GM23338 (cell line): ENCODE measurements around the gene PGM2. TPM values are rescaled to one million over a fixed set of nuclear protein-coding genes. Genes with fewer than 3 reads are reported as not detected.

Experiments
- ATAC-seq: fragments of 200-7000 bp; cut with Tn5 transposase; 3 replicates; pipeline ENCODE4 v1.9.1; 2020
- DNase-seq: peaks from one replicate; pipeline ENCODE4 v3.0.0-alpha.2; 2015; ENCODE audit warnings: low spot score
- H2AFZ ChIP-seq: fragments of 200-600 bp; sonication (generic); 2 replicates; pipeline ENCODE4 v1.8.0; 2016; ENCODE audit warnings: antibody characterized with exemption, mild to moderate bottlenecking, moderate library complexity
- H3F3A ChIP-seq: fragments of 200-600 bp; sonication (generic); replicated peaks from 2 replicates; pipeline ENCODE4 v1.8.0; 2017; ENCODE audit warnings: antibody characterized with exemption, mixed run types, low read depth
- H3K27ac ChIP-seq: fragments of 200-600 bp; sonication (generic); 2 replicates; pipeline ENCODE4 v1.6.1; 2016; ENCODE audit warnings: low read depth
- H3K27me3 ChIP-seq: fragments of 200-600 bp; sonication (generic); 2 replicates; pipeline ENCODE4 v1.8.0; 2016; ENCODE audit warnings: mild to moderate bottlenecking, mixed run types, moderate library complexity; ENCODE audit not compliant: insufficient read depth
- H3K36me3 ChIP-seq: fragments of 200-600 bp; sonication (generic); 2 replicates; pipeline ENCODE4 v1.8.0; 2016; ENCODE audit warnings: mild to moderate bottlenecking; ENCODE audit not compliant: insufficient read depth
- H3K4me1 ChIP-seq: fragments of 200-600 bp; sonication (generic); 2 replicates; pipeline ENCODE4 v1.8.0; 2016; ENCODE audit warnings: mild to moderate bottlenecking, moderate library complexity; ENCODE audit not compliant: insufficient read depth
- H3K4me2 ChIP-seq: fragments of 200-600 bp; sonication (generic); 2 replicates; pipeline ENCODE4 v1.7.1; 2017; ENCODE audit warnings: mixed run types
- H3K4me3 ChIP-seq: fragments of 200-600 bp; sonication (generic); 2 replicates; pipeline ENCODE4 v1.6.1; 2016; ENCODE audit warnings: mixed run types
- H3K79me2 ChIP-seq: fragments of 200-600 bp; sonication (generic); replicated peaks from 2 replicates; pipeline ENCODE4 v1.8.0; 2017; ENCODE audit warnings: mild to moderate bottlenecking; ENCODE audit not compliant: insufficient read depth
- H3K9me2 ChIP-seq: fragments of 200-600 bp; sonication (generic); 2 replicates; pipeline ENCODE4 v1.8.0; 2017; ENCODE audit not compliant: insufficient read depth
- H4K20me1 ChIP-seq: fragments of 200-600 bp; sonication (generic); replicated peaks from 2 replicates; pipeline ENCODE4 v1.8.0; 2017; ENCODE audit warnings: mild to moderate bottlenecking; ENCODE audit not compliant: insufficient read depth
- H3K27ac Mint-ChIP-seq: 2 replicates; pipeline ENCODE4 v1.8.0; 2020; ENCODE audit warnings: inconsistent platforms, mild to moderate bottlenecking, moderate library complexity, mixed read lengths
- H3K27me3 Mint-ChIP-seq: 3 replicates; pipeline ENCODE4 v1.8.0; 2022; ENCODE audit warnings: low read depth, mild to moderate bottlenecking, moderate library complexity, mixed read lengths, inconsistent platforms; ENCODE audit not compliant: insufficient read depth, poor library complexity
- H3K36me3 Mint-ChIP-seq: 3 replicates; pipeline ENCODE4 v1.8.0; 2021; ENCODE audit warnings: low read depth, mild to moderate bottlenecking, inconsistent platforms, moderate library complexity, mixed read lengths
- H3K4me1 Mint-ChIP-seq: 3 replicates; pipeline ENCODE4 v1.8.0; 2020; ENCODE audit warnings: mild to moderate bottlenecking, inconsistent platforms, mixed read lengths
- H3K4me3 Mint-ChIP-seq: 3 replicates; pipeline ENCODE4 v1.8.0; 2021; ENCODE audit warnings: moderate library complexity, mild to moderate bottlenecking, inconsistent platforms, mixed read lengths
- H3K9me3 Mint-ChIP-seq: 3 replicates; pipeline ENCODE4 v1.8.0; 2020; ENCODE audit warnings: moderate library complexity, mild to moderate bottlenecking, inconsistent platforms, mixed read lengths
- CREB1 ChIP-seq: fragments of 250-450 bp; sonication (Bioruptor Pico); IDR thresholded peaks from 2 replicates; pipeline ENCODE4 v1.5.0; 2020; ENCODE audit warnings: low read depth, mild to moderate bottlenecking, moderate library complexity
- CTCF ChIP-seq, 2 experiments: fragments of 200-600 bp in 1 of 2; sonication (generic) in 1 of 2; conservative IDR thresholded peaks; 2 replicates each; pipeline versions ENCODE4 v1.5.1 to v1.6.1; 2016 to 2017; ENCODE audit warnings: antibody characterized with exemption in 2 of 2, low read depth in 2 of 2, mild to moderate bottlenecking in 2 of 2, moderate library complexity in 1 of 2
- ETS1 ChIP-seq: IDR thresholded peaks from 2 replicates; pipeline ENCODE4 v1.6.1; 2016; ENCODE audit warnings: antibody characterized with exemption
- EZH2 ChIP-seq: fragments of 200-600 bp; sonication (generic); IDR thresholded peaks from one replicate; pipeline ENCODE4 v1.8.0; 2017; ENCODE audit warnings: antibody characterized with exemption, mild to moderate bottlenecking, low read depth; ENCODE audit not compliant: unreplicated experiment
- EZH2phosphoT487 ChIP-seq: fragments of 200-600 bp; sonication (generic); IDR thresholded peaks from one replicate; pipeline ENCODE4 v1.8.1; 2018; ENCODE audit warnings: antibody characterized with exemption; ENCODE audit not compliant: unreplicated experiment
- JUNB ChIP-seq: IDR thresholded peaks from one replicate; pipeline ENCODE4 v1.6.1; 2016; ENCODE audit warnings: antibody characterized with exemption; ENCODE audit not compliant: unreplicated experiment
- NANOG ChIP-seq: IDR thresholded peaks from 2 replicates; pipeline ENCODE4 v1.6.1; 2016; ENCODE audit warnings: antibody characterized with exemption, borderline replicate concordance
- POLR2AphosphoS5 ChIP-seq: IDR thresholded peaks from 2 replicates; pipeline ENCODE4 v1.6.1; 2016; ENCODE audit warnings: antibody characterized with exemption, low read depth
- REST ChIP-seq: IDR thresholded peaks from one replicate; pipeline ENCODE4 v1.6.1; 2018; ENCODE audit warnings: antibody characterized with exemption; ENCODE audit not compliant: unreplicated experiment
- STAT1 ChIP-seq: IDR thresholded peaks from one replicate; pipeline ENCODE4 v1.6.1; 2016; ENCODE audit warnings: antibody characterized with exemption; ENCODE audit not compliant: unreplicated experiment
- ZNF114 ChIP-seq: fragments of 250-450 bp; sonication (Bioruptor Pico); IDR thresholded peaks from 2 replicates; pipeline ENCODE4 v1.5.0; 2020; ENCODE audit warnings: mild to moderate bottlenecking, moderate library complexity
- ZNF331 ChIP-seq: fragments of 250-450 bp; sonication (Bioruptor Pico); IDR thresholded peaks from 2 replicates; pipeline ENCODE4 v1.5.0; 2020; ENCODE audit warnings: low read depth, mild to moderate bottlenecking, moderate library complexity
- ZNF462 ChIP-seq: fragments of 250-450 bp; sonication (Bioruptor Pico); IDR thresholded peaks from 2 replicates; pipeline ENCODE4 v1.5.0; 2020; ENCODE audit warnings: mild to moderate bottlenecking, moderate library complexity
- polyA plus RNA-seq: library from polyadenylated mRNA; unstranded; fragments of >200 nt; fragmentation: Nextera tagmentation; extraction: Ambion mirVana; gene quantifications from 2 replicates; pipeline ENCODE4 v1.2.1, GENCODE V29; 2016
- total RNA-seq: library from RNA; depleted of rRNA; stranded (reverse); fragments of >200 nt; shearing (Covaris generic); gene quantifications from 2 replicates; pipeline ENCODE4 v1.2.3, GENCODE V29; 2014

Gene PGM2
- total and polyA plus RNA-seq, 2 experiments from 2014 or later: 11.4 to 30.8 TPM

GRCh38 chr4:37903901-37904300 is 77.4 kb downstream of the PGM2 start:
- Mint-ChIP-seq H3K36me3 (peaks cover 2% of the 10 kb centered on the region; the same call in 1 of the 3 replicates), H3K27ac (no peak overlapping the region), H3K4me1 (peaks cover 33% of the 10 kb centered on the region), H3K4me3 (no peak overlapping the region), H3K9me3 (no peaks in the 10 kb centered on the region), H3K27me3 (no peaks in the 10 kb centered on the region)
- peaks cover 30% of the 10 kb centered on the region for H3K4me1 ChIP-seq
- H3K79me2 ChIP-seq: no peaks in the 10 kb centered on the region
- H3K9me2 ChIP-seq: no peaks in the 10 kb centered on the region
- no peak for DNase-seq
- no peak overlapping the region for H3K4me2 ChIP-seq
- H3K27me3 ChIP-seq: no peaks in the 10 kb centered on the region
- H4K20me1 ChIP-seq: no peaks in the 10 kb centered on the region
- TF ChIP-seq ZNF462 (CRISPR knock-in tag): no peak
- TF ChIP-seq EZH2phosphoT487: no peak
- TF ChIP-seq REST: no peak
- no peak for TF ChIP-seq POLR2AphosphoS5
- TF ChIP-seq ETS1: no peak
- TF ChIP-seq CREB1 (CRISPR knock-in tag): no peak
- TF ChIP-seq EZH2: no peak
- no peak for TF ChIP-seq ZNF114 (CRISPR knock-in tag)
- no peak for TF ChIP-seq STAT1
- no peak for TF ChIP-seq ZNF331 (CRISPR knock-in tag)
- no peak for TF ChIP-seq CTCF (conservative IDR thresholded peaks at IDR 0.05; ENCODE audit: low read depth in 2 of 2)
- no peak for TF ChIP-seq NANOG
- no peak for TF ChIP-seq JUNB
- H3F3A ChIP-seq: no peaks in the 10 kb centered on the region
- no peak overlapping the region for H2AFZ ChIP-seq
- H3K4me3 ChIP-seq: no peak overlapping the region
- ATAC-seq: no peak
- no peaks in the 10 kb centered on the region for H3K36me3 ChIP-seq
- no peak overlapping the region for H3K27ac ChIP-seq
